Body of pancreas (tissue), 4 donors: ENCODE measurements around the gene EXOC2. TPM values are rescaled to one million over a fixed set of nuclear protein-coding genes. Genes with fewer than 3 reads are reported as not detected.
"Not testable (repeated sequence)": the region's sequence is repeated elsewhere in the genome, so short reads cannot be mapped to it uniquely, and the experiment has no call there.

Experiments
- ATAC-seq: fragments of 150-250 bp; one replicate; pipeline ENCODE4 v1.9.1; 2016
- DNase-seq, 4 donors: peaks; one replicate each; pipeline ENCODE4 v3.0.0-alpha.2; 2019
- H3K27ac ChIP-seq, 4 donors: fragments of 200-600 bp; sonication (generic); 1 replicate in 3 of 4; 2 replicates in 1 of 4; pipeline versions ENCODE4 v1.5.1 to v1.6.1; 2016 to 2019; ENCODE audit warnings: mild to moderate bottlenecking in 1 of 4, mixed read lengths in 1 of 4, moderate library complexity in 1 of 4
- H3K27me3 ChIP-seq, 2 donors: fragments of 200-600 bp; sonication (generic); one replicate each; pipeline ENCODE4 v1.6.0; 2016; ENCODE audit warnings: mild to moderate bottlenecking in 1 of 2
- H3K36me3 ChIP-seq, 2 donors: fragments of 200-600 bp; sonication (generic); replicated peaks in 1 of 2; 2 replicates each; pipeline ENCODE4 v1.5.1; 2016; ENCODE audit warnings: low read depth in 2 of 2; ENCODE audit not compliant: insufficient read depth in 1 of 2
- H3K4me1 ChIP-seq: fragments of 200-600 bp; sonication (generic); one replicate; pipeline ENCODE4 v1.6.0; 2016
- H3K4me3 ChIP-seq, 2 donors: fragments of 200-600 bp; sonication (generic); 1 replicate in 1 of 2; 2 replicates in 1 of 2; pipeline ENCODE4 v1.5.1; 2016 to 2019
- H3K9me3 ChIP-seq, 3 donors: fragments of 200-600 bp; sonication (generic); 1 replicate in 2 of 3; 2 replicates in 1 of 3; pipeline ENCODE4 v1.5.1; 2016
- POLR2A ChIP-seq, 3 donors: fragments of 450-650 bp; IDR thresholded peaks; one replicate each; pipeline ENCODE4 v1.6.1; 2016; ENCODE audit warnings: antibody characterized with exemption in 3 of 3, mild to moderate bottlenecking in 2 of 3
- WGBS, 2 donors: methylation state at CpG; one replicate each; pipeline ENCODE4 v1.1.5; 2017; 5-methylcytosine and 5-hydroxymethylcytosine counted together
- intact Hi-C: fragments of 100-400 bp; cut with DNase I; formaldehyde crosslinking; loops from one replicate; pipeline ENCODE4 v1.15.1; 2023
- total RNA-seq, 2 donors: library from RNA; depleted of rRNA; stranded (reverse); fragments of >200 nt; gene quantifications; one replicate each; pipeline ENCODE4 v1.1.0, GENCODE V29; 2016
- TF ChIP-seq, protein P1 (sequence below), 7 experiments: fragments of 450-650 bp in 4 of 7; fragments of 200-600 bp in 3 of 7; sonication (generic) in 3 of 7; IDR thresholded peaks; one replicate each; pipeline ENCODE4 v1.5.1; 2016 to 2019; ENCODE audit warnings: antibody characterized with exemption in 7 of 7

EXOC2 gene
- total RNA-seq, 2 donors from 2014 or later: 10.5 to 10.6 TPM

DNA sequence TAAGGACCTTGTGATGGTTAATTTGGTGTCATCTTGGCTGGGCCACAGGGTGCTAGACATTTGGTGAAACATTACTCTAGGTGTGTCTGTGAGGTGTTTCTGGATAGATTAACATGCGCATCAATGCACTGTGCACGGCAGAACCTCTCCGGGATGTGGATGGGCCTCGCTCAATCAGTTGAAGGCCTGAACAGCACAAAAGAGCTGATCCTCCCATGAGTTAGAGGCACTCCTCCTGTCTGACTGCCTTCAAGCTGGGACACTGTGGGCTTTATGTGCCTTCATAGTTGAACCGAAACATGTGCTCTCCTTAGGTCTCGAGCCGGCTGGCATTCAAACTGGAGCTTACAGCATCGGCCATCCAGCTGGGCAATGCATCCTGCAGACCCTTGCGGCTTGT, 124.9 kb downstream of the EXOC2 start:
- no peak for ATAC-seq
- no peak for DNase-seq
- WGBS, 2 donors: 89 to 92% methylated on average over 8 to 9 of the region's 9 CpGs
- H3K4me3 ChIP-seq: no peak overlapping the region
- H3K4me1 ChIP-seq: no peaks in the 10 kb centered on the region
- intact Hi-C loops: no loop called here
- H3K27ac ChIP-seq: no peak overlapping the region
- H3K36me3 ChIP-seq: peaks cover 0 to 2% of the 10 kb centered on the region in 2 donors
- no peaks in the 10 kb centered on the region for H3K27me3 ChIP-seq
- H3K9me3 ChIP-seq: no peaks in the 10 kb centered on the region
- no peak for TF ChIP-seq POLR2A (IDR thresholded peaks at IDR 0.05)
- TF ChIP-seq, protein P1, sequence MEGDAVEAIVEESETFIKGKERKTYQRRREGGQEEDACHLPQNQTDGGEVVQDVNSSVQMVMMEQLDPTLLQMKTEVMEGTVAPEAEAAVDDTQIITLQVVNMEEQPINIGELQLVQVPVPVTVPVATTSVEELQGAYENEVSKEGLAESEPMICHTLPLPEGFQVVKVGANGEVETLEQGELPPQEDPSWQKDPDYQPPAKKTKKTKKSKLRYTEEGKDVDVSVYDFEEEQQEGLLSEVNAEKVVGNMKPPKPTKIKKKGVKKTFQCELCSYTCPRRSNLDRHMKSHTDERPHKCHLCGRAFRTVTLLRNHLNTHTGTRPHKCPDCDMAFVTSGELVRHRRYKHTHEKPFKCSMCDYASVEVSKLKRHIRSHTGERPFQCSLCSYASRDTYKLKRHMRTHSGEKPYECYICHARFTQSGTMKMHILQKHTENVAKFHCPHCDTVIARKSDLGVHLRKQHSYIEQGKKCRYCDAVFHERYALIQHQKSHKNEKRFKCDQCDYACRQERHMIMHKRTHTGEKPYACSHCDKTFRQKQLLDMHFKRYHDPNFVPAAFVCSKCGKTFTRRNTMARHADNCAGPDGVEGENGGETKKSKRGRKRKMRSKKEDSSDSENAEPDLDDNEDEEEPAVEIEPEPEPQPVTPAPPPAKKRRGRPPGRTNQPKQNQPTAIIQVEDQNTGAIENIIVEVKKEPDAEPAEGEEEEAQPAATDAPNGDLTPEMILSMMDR (IDR thresholded peaks at IDR 0.05): no peak

DNA sequence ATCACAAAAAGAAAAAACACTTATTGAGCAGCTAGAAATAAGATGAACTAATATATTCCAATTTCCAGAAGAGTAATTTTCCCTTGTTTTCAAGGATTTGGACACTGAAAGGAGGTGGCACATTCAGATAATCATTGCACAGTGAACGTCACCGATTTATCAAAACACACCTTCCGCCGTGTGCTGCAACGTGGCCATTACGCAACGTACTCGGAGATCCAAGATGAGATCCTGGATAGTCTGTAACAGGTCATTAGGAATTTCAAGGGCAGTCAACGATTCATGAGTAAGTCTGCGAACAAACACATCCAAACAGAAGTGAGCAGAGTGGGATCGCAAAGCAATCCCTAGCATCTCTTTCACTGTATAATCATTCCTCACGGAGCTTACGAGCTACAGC, 129.1 kb downstream of the EXOC2 start:
- Histone ChIP-seq H3K27ac (no peak overlapping the region), H3K36me3 (peaks cover 0 to 6% of the 10 kb centered on the region in 2 donors), H3K27me3 (no peaks in the 10 kb centered on the region), H3K4me1 (no peaks in the 10 kb centered on the region), H3K4me3 (no peak overlapping the region), H3K9me3 (no peaks in the 10 kb centered on the region)
- DNase-seq: no peak
- TF ChIP-seq, protein P1 (IDR thresholded peaks at IDR 0.05): no peak
- TF ChIP-seq POLR2A (IDR thresholded peaks at IDR 0.05): no peak
- 90 to 91% methylated on average over 13 of the region's 13 CpGs for WGBS, 2 donors
- no peak for ATAC-seq
- intact Hi-C loops: no loop called here

DNA sequence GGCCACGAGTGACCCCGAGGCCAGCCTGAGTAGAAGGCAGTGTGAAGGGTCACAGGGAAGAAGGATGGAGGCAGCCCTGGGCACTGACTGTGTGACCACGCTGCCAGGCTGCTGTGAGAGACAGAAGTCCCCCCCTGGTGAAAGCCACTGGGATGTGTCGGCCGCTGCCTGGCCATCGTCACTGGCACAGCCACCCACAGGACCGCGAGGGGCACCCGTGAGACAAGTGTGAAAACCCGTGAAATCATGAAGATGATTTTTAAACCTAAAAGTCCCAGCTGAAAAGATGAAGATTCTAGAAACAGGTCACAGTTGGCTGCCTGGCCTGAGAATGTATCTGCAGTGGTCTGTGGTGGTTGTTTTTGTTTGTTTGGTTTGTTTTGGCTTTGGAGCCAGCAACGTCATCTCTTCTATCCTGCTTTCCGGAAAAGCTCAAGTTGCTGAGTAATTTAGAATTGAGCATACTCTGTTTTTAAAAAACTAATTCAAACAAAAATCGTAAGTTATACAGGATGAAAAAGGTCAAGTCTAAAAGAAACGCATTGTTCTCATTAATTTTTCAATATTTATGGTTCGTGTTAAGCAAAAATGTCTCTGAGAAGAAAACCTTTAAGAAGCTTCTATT, 130.8 kb downstream of the EXOC2 start:
- Histone ChIP-seq H3K4me1 (no peaks in the 10 kb centered on the region), H3K27ac (no peak overlapping the region), H3K4me3 (no peak overlapping the region), H3K27me3 (no peaks in the 10 kb centered on the region), H3K9me3 (no peaks in the 10 kb centered on the region), H3K36me3 (peaks cover 0 to 6% of the 10 kb centered on the region in 2 donors)
- ATAC-seq (no peak), DNase-seq (no peak)
- intact Hi-C loops: no loop called here
- TF ChIP-seq POLR2A (IDR thresholded peaks at IDR 0.05): no peak
- TF ChIP-seq, protein P1 (IDR thresholded peaks at IDR 0.05): no peak
- WGBS, 2 donors: 92 to 94% methylated on average over 15 of the region's 15 CpGs

DNA sequence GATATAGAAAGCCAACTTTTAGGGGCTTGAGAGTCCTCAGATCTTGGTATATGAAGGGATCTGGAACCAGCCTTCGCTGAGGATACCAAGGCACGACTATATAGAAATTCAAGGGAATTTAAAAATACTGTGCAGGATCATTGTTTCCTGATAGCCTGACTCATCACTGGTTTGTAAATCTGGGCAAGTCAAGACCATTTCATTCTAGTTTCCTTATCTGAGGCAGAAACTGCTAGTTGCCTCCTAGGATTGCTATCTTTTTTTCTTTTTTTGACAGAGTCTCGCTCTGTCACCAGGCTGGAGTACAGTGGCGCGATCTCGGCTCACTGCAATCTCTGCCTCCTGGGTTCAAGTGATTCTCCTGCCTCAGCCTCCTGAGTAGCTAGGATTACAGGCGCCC, 131.6 kb downstream of the EXOC2 start:
- ATAC-seq, H3K27me3 ChIP-seq, intact Hi-C loops, H3K4me3 ChIP-seq, H3K27ac ChIP-seq, DNase-seq, H3K9me3 ChIP-seq, H3K36me3 ChIP-seq, H3K4me1 ChIP-seq: not testable (repeated sequence)
- WGBS, 2 donors: 91 to 92% methylated on average over 7 of the region's 7 CpGs

DNA sequence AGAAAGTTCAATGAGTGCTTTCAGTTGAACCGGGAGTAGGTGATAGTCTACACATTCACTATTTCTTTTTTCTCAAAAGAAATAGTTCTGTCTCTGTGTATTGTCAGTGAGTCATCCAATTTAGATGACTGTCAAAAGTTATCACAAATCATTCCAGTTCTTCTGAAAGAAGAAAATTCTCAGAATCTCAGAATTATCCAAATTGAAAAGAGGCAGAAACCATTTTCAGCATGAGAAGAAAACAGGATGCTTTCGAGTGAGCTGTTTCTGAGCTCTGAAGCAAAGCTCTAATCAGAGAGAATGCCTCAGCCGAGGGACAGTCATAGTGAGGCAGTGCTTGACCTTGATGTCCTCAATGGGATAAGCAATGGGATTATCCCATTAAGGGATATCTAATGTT, 134.0 kb downstream of the EXOC2 start:
- ATAC-seq: no peak
- no peak for TF ChIP-seq POLR2A (IDR thresholded peaks at IDR 0.05)
- TF ChIP-seq, protein P1 (IDR thresholded peaks at IDR 0.05): no peak
- WGBS, 2 donors: 90 to 91% methylated on average over 3 of the region's 3 CpGs
- intact Hi-C loops: no loop called here
- Histone ChIP-seq H3K4me3 (no peak overlapping the region), H3K27me3 (no peaks in the 10 kb centered on the region), H3K9me3 (no peaks in the 10 kb centered on the region), H3K4me1 (no peaks in the 10 kb centered on the region), H3K36me3 (peaks cover 0 to 7% of the 10 kb centered on the region in 2 donors), H3K27ac (no peak overlapping the region)
- no peak for DNase-seq
